Measurements from ENCODE around the gene PLEKHH1.

GRCh38 chr14:67572608-67573007 is 39.5 kb downstream of the PLEKHH1 start:
- no peak for TF ChIP-seq CTCF (IDR thresholded peaks at IDR 0.05; ENCODE audit: low read depth, low read length)
- TF ChIP-seq, protein P1, sequence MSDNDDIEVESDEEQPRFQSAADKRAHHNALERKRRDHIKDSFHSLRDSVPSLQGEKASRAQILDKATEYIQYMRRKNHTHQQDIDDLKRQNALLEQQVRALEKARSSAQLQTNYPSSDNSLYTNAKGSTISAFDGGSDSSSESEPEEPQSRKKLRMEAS (IDR thresholded peaks at IDR 0.05; ENCODE audit: low read depth, low read length): no peak
- no peak for TF ChIP-seq POLR2A (IDR thresholded peaks at IDR 0.05; ENCODE audit: extremely low read depth, insufficient read length)

All from NB4 (cell line).